GM12878 (cell line): ENCODE results near the gene HECTD2. TPM values are rescaled to one million over a fixed set of nuclear protein-coding genes. Genes with fewer than 3 reads are reported as not detected.

ENCODE experiments used
- CEBPZ ChIP-seq: fragments of 150-350 bp; IDR thresholded peaks from 2 replicates; pipeline ENCODE4 v1.6.1; 2016; ENCODE audit warnings: low read depth, low read length
- CREM ChIP-seq: IDR thresholded peaks from 2 replicates; pipeline ENCODE4 v1.6.1; 2014; ENCODE audit warnings: antibody characterized with exemption, low read depth
- E2F4 ChIP-seq: IDR thresholded peaks from 2 replicates; pipeline ENCODE4 v1.6.1; 2012; ENCODE audit warnings: low read depth, low read length, improper control_type of control experiment
- ESRRA ChIP-seq: IDR thresholded peaks from 2 replicates; pipeline ENCODE4 v1.6.1; 2012; ENCODE audit warnings: mild to moderate bottlenecking, low read length, improper control_type of control experiment
- IKZF1 ChIP-seq: fragments of 450-650 bp; conservative IDR thresholded peaks from 2 replicates; pipeline ENCODE4 v1.6.1; 2017; ENCODE audit warnings: antibody characterized with exemption, mild to moderate bottlenecking
- IKZF2 ChIP-seq, 2 experiments: fragments of 450-650 bp; IDR thresholded peaks; 2 replicates each; pipeline ENCODE4 v1.6.1; 2017; ENCODE audit warnings: mild to moderate bottlenecking in 2 of 2, moderate library complexity in 2 of 2
- KDM1A ChIP-seq: fragments of 200-600 bp; sonication (generic); IDR thresholded peaks from 2 replicates; pipeline ENCODE4 v1.6.1; 2016; ENCODE audit warnings: borderline replicate concordance
- MYC ChIP-seq: IDR thresholded peaks from 2 replicates; pipeline ENCODE4 v1.6.1; 2011; ENCODE audit warnings: mild to moderate bottlenecking, low read length, moderate library complexity, inconsistent platforms; ENCODE audit not compliant: insufficient read depth, insufficient replicate concordance, insufficient read length, severe bottlenecking
- NR2F1 ChIP-seq: fragments of 450-650 bp; conservative IDR thresholded peaks from 2 replicates; pipeline ENCODE4 v1.6.1; 2017; ENCODE audit warnings: mild to moderate bottlenecking
- PKNOX1 ChIP-seq: fragments of 450-650 bp; IDR thresholded peaks from 2 replicates; pipeline ENCODE4 v1.6.1; 2016; ENCODE audit warnings: mild to moderate bottlenecking
- SREBF1 ChIP-seq: IDR thresholded peaks from 2 replicates; pipeline ENCODE4 v1.6.1; 2012; ENCODE audit warnings: mild to moderate bottlenecking, low read length
- STAT1 ChIP-seq: fragments of 450-650 bp; conservative IDR thresholded peaks from 2 replicates; pipeline ENCODE4 v1.6.1; 2014; ENCODE audit warnings: antibody characterized with exemption, mild to moderate bottlenecking
- polyA plus RNA-seq, 11 experiments: library from polyadenylated mRNA; depleted of rRNA in 4 of 11; unstranded in 6 of 11; stranded (reverse) in 5 of 11; fragments of >200 nt; fragmentation: Nextera tagmentation in 4 of 11; fragmentation: Illumina TruSeq in 1 of 11; extraction: Ambion mirVana in 4 of 11; extraction: Trizol in 1 of 11; gene quantifications; 1 replicate in 1 of 11; 2 replicates in 10 of 11; pipeline versions ENCODE4 v1.2.1 to v1.2.3, GENCODE V29; 2011 to 2016; ENCODE audit warnings: inconsistent platforms in 2 of 11, missing spikeins in 2 of 11, low read depth in 1 of 11
- total RNA-seq, 4 experiments: library from RNA; depleted of rRNA in 3 of 4; stranded (reverse); fragments of >200 nt in 3 of 4; fragmentation: Illumina TruSeq in 1 of 4; extraction: Trizol in 1 of 4; gene quantifications; 2 replicates each; pipeline versions ENCODE4 v1.2.1 to v1.2.3, GENCODE V29; 2013 to 2021

The HECTD2 gene
- total and polyA plus RNA-seq, 10 of the 15 experiments (the other 5 are each of a cell fraction or from before 2014, with no cell fraction given) = 0.87 to 3.0 (median 1.7) TPM

GRCh38 chr10:91550021-91550420, 139.9 kb downstream of the HECTD2 start (continued):
- no peak for TF ChIP-seq CEBPZ
- no peak for TF ChIP-seq E2F4
- TF ChIP-seq ESRRA = no peak
- no peak for TF ChIP-seq PKNOX1
- TF ChIP-seq STAT1 = no peak
- TF ChIP-seq SREBF1 = no peak
- TF ChIP-seq MYC = no peak
- no peak for TF ChIP-seq KDM1A
- TF ChIP-seq IKZF1 = no peak
- no peak for TF ChIP-seq IKZF2 (IDR thresholded peaks at IDR 0.05)
- no peak for TF ChIP-seq CREM
- no peak for TF ChIP-seq NR2F1
